NCI-H510A treated with DMSO at 0.1 percent for 48 hours (cell line): ENCODE measurements around the gene TBCEL.
A peak's percentile ranks its signal among the peaks of the same experiment; 100 is the strongest.
"Not testable (repeated sequence)": the region's sequence is repeated elsewhere in the genome, so short reads cannot be mapped to it uniquely, and the experiment has no call there.

Experiments
- DNase-seq: peaks from one replicate; lab custom pipeline; 2025; lab: John Stamatoyannopoulos, UW

The TBCEL gene

DNA sequence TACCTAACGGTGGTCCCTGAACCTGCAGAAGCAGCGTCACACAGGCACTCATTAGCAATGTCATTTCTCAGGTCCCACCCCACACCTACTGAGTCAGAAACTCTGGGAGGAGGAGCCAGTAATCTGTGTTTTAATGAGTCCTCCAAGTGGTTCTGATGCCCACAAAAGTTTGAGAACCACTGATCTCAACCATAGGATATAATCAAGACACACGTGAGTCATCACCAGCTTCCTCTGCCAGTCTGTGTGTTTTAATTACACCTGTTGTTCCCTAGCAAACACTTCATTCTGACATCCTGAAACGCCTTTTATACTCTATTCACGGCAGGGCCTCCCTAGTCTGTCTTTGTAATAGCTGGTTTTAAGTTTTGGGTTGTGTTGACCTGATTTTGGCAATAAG is 82.9 kb downstream of the TBCEL start:
- no peak for DNase-seq

DNA sequence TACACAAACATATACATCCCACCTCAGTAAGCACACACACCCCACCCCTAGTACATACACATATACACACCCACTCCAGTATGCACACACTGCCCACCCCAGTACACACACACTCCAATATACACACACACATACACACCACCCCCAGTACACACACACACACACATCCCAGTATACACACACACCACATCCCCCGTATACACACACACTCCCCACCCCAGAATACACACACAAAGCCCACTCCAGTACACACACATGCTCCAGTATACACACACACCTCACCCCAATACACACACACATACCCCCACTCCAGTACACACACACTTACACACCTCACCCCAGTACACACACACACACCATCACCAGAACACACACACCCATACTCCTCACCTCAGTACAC is 84.5 kb downstream of the TBCEL start:
- no peak for DNase-seq

DNA sequence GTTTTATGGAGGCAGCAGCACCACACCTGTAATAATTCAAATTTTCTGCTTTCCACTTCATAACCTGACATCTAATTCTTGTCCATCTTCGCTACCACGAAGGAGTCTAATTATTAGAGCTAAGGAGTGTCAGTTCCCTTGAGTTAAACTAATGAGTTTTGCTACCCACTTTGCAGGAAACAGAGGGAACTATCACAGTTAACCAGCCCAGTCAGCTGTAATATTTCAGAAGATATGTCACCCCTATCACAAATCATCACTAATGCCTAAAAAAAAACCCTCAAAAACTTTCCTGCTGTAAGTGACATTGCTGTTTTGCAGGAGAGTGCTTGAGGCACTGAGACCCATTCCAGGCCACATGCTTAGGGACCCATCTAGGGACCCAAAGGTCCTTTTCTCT is 85.6 kb downstream of the TBCEL start:
- no peak for DNase-seq

DNA sequence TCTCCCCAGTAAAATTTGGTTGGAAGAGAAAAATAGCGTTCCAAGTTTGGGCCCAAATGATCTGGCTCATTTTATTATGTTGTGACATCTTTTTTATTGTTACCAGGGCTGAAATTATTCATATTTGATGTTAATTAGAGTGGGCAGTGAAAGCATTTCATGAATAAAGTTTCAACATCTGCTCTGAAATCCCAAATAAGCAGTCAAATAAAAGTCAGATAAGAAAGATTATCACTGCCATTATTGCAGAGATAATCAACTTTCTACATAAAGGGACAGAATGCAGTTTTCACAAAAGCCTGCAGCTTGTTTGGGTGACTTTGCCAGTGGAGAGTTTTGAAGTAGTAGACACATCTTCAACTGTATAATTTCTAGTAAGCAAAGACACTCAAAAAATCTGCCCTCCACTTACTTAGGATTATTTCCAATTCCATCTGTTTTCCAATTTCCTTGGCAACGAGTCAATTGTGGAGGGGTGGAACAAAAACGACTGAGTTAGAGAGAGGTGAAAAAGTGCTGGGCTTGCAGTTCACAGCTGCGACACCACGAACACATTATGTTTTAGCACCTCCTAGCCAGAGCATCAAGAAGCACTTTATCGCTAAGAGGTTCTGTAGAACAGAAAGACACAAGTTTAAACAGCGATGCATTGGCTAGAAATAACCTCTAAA is 86.1 kb downstream of the TBCEL start:
- DNase-seq = no peak

DNA sequence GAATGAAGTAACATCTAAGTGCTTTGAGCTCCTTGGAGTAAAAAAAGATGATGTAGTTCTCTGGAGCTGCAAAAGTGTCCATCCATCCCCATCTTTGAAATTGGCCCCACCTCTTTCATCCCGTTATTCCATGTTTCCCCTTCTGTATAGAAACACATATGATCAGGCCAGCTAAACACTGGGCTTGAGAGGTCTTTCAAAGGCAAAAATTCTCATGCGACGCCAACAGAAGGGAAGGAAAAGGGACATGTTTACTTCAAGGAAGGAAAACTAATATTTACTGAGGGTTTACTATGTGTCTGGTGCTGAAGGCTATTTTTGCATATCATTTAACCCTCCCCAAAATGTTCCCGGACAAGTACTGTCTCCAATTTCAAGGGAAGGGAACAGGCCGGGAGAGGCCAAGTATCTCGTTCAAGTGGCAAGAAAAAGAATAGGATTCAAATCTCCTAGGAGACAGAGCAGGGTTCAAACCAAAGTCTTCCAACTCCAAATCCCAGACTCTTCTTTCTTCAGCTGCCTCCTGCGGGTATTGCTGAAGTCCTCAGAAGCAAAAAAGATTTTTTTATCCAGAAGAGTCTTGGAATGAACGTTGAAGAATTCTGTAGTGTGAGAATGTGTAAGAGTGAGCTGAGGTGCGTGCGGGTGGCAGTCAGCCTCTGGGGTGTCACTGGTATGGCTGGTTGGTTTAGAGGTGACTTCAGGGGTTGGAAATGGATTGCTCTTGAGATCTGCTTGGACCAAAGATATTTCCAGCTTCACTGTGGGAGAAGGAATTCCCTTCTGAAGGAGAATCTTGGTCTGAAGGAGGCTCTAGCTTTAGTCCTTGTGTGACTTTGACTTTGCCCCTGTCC is 87.2 kb downstream of the TBCEL start:
- no peak for DNase-seq

DNA sequence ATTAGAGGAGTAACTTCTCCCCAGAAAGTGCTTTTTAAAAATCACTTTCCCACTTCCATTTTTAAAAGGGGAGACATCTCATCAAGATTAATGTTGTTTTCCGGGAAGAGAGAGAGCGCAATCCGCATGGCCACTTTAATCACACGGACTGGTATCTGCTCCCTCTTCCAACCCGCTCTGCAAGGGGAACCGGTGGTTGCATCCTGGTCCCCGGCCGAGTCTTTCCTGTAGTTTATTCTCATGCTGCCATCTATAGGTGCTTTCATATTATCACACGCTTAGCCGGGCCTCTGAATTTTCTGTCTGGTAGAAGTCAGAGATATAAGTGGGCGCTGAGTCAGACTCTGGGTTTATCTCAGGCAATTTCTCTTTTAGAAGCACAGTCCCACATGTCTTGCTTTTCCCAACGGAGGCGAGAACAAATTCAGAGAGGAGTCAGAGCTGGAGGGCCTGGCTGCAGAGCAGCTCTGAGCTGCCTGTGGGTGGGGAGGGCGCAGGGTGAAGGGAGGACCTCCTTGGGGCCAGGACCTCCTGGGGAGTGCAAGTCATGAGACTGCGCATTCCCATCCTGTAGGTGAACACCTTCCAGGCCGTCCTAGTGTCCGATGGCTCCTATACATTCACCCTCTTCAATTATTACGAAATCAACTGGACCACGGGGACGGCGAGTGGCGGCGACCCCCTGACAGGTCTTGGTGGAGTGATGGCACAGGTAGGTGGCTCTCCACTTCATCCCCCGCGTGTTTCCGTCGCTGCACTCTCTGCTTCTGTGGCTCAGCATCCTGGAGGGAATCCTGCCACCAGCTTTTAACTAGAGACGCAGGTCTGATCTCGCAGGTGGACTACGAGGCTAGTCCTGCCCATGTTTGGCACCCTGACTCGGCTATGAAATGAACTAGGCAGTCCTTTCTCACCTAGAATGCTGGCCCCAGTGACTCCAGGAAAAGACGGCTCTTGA is 88.9 kb downstream of the TBCEL start:
- peak; percentile 1 for DNase-seq

DNA sequence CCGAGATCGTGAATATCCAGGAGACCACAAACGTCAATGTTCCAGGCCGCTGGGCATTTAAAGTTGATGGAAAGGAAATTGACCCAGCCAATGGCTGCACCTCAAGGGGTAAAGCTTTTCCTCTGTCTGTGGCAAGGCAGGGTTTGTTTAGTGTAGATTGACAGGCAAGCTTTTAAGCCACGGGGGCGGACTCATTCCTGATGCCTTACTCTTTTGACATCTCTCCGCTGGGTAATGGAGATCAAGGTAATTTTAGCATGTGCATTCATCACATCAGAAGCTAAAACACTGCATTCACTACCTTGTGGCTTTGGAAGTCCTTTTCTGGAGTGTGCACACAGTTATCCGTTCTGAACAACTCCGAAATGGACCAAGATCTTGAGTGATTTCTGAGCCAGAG is 89.7 kb downstream of the TBCEL start:
- no peak for DNase-seq

DNA sequence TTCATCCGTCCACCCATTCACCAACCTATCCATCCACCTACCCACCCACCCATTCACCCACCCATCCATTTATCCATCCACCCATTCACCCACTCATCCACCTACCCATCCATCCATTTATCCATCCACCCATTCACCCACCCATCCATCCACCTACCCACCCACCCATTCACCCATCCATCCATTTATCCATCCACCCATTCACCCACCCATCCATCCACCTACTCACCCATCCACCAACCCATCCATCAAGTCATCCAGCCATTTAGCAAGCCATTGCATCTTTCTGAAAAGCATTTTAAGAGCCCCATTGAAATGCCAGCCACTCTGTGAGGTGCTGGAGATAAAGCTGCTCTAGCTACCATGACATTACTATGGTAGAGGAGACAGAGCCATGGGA is 91.1 kb downstream of the TBCEL start:
- DNase-seq = not testable (repeated sequence)

DNA sequence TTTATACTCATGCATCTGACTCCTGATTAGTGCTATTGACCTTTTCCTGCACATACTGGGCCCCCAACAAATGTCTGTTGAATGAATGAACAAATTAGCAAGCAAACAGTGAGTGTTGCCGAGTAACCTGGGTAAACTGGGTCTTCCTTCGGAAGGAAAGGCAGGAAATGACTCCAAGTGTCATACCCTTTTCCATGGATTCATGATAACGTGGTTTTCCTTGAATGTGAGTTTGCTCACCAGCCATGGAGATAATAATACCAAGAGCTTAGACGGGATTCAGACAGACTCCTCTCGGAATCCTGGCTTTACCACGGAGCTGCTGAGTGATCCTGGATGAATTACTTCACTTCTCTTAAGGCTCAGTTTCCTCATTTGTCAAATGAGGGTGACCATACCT is 93.9 kb downstream of the TBCEL start:
- no peak for DNase-seq

DNA sequence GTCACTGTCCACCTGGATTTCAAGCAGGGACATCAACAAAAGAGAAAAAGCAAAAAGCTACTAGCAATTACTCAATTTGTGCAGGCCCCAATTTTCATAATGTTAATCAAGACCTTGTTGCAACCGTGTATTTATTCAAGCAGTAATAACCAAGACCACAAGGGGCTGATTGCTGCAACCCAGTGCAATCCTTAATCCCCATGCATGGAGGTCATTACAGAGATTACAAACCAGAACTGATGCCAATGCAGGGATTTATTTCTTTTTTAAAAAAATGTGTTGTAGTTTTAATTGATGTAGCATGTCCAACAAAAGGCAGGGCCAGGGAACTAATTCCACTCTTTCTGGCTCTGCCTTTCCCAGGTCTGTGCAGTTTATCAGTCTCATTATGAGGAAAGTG is 95.5 kb downstream of the TBCEL start:
- DNase-seq = no peak

DNA sequence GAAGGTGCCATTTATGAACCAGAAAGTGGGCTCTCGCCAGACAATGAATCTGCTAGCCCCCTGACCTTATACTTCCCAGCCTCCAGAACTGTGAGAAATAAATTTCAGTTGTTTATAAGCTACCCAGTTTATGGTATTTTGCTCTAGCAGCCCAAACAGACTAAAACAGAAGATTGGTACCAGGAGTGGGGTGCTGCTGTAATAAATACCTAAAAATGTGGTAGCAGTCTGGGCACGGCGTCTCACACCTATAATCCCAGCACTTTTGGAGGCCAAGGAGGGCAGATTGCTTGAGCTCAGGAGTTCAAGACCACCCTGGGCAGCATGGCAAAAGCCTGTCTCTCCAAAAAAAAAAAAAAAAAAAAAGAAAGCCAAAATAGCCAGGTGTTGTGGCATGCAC is 98.4 kb downstream of the TBCEL start:
- no peak for DNase-seq

DNA sequence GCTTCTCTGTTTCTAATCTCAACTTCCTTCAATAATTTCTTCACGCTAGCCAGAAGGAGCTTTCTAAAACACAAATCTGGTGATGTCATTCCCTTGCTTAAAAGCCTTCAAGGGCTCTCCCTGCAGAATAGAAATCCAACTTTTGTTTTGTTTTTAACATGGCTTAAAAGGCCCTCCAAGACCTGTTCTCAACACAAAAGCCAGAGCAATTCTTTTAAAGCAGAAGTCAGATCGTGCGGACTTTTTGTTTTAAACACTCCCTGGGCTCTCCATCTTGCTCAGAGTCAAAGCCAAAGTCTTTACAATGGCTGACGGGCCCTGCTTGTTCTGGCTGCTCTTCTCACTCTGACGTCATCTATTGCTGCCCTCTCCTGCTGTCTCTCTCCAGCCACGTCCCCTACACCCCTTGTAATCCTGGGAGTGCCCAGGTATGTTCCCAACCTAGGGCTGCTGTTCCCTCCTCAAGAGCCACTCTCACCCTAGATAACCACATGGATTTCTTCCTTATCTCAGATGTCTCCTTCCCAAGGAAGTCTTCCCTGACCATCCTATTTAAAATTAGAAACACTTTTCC is 99.7 kb downstream of the TBCEL start:
- no peak for DNase-seq

DNA sequence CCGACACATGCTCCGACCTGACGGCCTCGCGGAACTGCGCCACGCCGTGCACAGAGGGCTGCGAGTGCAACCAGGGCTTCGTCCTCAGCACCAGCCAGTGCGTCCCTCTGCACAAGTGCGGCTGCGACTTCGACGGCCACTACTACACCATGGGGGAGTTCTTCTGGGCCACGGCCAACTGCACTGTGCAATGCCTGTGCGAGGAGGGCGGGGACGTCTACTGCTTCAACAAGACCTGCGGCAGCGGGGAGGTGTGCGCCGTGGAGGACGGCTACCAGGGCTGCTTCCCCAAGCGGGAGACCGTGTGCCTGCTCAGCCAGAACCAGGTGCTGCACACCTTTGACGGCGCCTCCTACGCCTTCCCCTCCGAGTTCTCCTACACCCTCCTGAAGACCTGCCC is 103.9 kb downstream of the TBCEL start:
- DNase-seq = no peak

DNA sequence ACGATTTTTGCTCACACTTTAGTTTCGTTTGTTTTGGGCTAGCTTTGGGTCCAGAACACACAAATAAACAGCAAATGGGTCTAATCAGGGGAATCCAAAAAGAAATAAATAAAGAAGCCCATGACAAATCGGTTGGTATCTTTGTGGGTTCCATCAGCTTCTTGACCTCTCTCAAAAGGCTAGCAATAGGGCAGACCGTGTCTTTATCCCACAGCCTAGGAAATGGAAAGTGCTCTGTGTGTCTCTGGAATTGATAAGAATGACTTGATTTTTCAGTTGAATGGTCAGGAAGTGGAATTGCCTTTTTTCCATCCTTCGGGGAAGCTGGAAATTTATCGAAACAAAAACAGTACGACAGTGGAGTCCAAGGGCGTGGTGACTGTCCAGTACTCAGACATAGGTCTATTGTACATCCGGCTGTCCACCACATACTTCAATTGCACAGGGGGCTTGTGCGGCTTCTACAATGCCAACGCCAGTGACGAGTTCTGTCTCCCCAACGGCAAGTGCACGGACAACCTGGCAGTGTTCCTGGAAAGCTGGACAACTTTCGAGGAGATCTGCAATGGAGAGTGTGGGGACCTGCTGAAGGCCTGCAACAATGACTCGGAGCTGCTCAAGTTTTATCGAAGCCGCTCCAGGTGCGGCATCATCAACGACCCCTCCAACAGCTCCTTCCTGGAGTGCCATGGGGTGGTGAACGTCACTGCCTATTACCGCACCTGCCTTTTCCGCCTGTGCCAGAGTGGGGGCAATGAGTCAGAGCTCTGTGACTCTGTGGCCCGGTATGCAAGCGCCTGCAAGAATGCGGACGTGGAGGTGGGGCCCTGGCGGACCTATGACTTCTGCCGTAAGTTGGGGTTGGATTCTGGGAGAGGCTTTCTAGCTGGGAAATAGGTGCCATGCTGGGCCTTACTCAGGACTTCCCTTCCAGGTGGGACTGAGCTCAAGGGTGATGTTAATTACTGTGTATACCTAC is 105.7 kb downstream of the TBCEL start:
- DNase-seq = no peak

DNA sequence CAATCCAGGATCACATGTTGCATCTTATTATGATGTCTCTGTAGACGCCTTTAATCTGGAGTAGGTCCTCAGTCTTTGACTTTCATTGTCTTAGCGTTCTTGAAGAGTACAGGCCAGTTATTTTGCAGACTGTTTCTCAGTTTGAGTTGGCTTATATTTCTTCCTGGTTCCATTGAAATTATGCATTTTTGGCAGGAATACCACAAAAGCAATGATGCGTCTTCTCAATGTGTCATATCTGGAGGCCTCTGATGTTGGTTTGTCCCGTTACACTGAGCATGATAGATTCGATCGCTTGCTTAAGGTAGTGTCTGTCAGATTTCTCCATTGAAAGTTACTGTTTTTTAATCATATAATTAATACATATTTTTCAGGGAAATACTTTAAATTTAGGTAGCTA is 107.8 kb downstream of the TBCEL start:
- DNase-seq = no peak

DNA sequence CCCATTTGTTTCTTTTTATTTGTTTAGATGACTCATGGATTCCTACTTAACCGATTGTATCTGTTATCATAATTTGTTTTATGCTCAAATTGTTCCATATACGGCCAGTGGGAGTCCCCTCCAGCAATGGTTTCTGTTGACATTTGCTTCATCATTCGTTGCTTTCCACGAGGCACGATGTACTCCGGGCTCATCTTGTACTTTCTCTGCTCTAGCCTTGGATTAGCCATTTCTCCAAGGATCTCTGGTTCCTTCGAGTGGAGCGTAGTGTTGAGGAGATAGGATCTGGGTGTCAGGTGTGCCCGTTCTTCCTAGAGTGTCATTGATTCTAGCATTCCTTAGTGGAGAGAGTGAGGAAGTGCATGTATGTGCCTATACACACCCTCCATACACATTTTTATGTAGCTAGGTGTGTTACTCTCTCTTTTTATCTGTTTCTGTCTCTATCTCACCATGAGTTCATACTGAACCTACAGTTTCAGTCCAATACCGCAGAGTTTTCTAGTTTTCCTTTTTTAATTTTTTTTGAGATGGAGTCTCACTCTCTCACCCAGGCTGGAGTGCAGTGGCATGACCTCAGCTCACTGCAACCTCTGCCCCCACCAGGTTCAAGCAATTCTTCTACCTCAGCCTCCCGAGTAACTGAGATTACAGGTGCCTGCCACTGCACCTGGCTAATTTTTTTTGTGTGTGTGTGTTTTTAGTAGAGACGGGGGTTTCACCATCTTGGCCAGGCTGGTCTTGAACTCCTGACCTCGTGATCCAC is 108.5 kb downstream of the TBCEL start:
- DNase-seq = no peak

DNA sequence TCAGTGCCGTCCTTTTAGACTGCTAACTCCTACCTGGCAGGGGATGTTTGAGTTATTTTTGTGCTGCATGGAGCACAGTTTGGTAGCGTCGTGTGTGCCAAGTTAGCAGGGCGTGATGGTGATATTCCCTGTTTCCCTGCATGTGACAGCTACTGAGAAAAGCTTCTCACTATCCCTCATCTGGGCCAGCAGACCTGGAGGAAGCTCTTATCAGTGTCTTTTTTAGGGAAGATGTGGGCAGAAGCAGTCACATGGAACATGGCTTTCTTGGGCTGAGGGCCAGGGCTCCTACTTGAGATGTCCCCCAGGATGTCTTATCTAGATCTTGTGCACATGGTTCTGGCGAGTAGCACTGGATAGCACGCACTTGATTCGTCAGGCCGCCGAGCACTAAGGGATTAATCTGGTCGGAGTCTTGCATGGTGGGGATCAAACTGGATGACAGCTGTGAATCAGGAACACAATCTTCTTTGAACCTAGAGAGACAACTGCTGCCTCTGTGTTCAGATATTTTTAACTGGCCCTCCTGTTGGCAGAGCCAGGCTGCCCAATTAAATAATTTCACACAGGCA is 110.9 kb downstream of the TBCEL start:
- no peak for DNase-seq

DNA sequence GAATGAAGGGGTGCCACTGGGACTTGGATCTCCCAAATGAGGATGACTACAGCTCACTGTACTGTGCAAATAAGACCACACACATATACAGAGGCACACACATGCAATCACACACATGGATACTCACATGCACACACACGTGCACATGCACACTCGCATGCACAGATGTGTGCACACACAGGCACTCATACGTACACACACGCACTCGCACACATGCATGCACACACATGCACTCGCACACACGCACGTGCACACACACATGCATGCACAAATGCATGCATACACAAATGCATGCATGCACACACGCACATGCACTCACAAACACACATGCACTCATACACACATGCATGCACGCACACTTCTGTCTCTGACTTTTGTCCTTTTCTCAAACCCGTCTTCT is 113.1 kb downstream of the TBCEL start:
- no peak for DNase-seq

DNA sequence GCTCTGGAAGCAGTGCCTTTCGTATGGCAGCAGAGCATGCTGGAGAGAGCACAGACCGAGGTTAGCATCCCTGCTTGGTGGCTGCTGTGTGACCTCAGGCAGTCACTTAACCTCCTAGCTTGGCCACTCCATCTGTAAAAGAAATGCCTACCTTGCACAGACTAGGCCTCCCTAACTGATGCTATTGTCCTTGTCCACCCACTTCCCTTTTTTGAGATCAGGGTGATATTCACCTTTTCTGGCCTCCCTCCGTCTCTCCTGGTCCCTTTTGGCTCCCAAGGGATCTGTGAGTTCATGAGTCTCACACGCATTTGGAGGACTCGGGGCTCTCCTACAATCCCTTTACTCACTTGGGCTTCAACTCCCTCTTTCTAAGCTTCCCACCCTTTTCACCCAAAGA is 114.4 kb downstream of the TBCEL start:
- DNase-seq = no peak

DNA sequence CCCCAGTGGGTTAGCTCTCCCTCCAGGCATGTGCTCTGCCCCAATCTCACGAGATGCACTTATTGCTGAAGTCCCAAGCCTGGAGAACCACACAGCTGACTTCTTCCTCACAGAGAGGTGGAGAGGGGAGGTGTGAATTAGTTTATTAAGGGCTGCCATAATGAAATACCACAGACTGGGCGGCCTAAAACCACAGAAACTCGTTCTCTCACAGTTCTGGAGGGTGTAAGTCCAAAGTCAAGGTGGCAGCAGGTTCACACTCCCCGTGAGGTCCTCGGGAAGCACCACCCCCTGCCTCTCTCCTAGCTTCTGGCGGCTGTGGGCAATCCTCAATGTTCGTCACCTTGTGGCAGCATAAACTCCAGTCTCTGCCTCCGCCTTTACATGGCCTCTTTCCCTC is 116.5 kb downstream of the TBCEL start:
- no peak for DNase-seq
